GM18870 (cell line): Measurements from ENCODE around the gene AUTS2.
A peak's percentile ranks its signal among the peaks of the same experiment; 100 is the strongest.

Source experiments
- ATAC-seq: cut with Tn5 transposase; IDR thresholded peaks from one replicate; pipeline ENCODE4 v1.9.1; 2021; ENCODE audit warnings: moderate library complexity; ENCODE audit not compliant: unreplicated experiment

Gene AUTS2

GRCh38 chr7:69962186-69963065 is 364.2 kb downstream of the AUTS2 start:
- peak; percentile 53 for ATAC-seq

DNA sequence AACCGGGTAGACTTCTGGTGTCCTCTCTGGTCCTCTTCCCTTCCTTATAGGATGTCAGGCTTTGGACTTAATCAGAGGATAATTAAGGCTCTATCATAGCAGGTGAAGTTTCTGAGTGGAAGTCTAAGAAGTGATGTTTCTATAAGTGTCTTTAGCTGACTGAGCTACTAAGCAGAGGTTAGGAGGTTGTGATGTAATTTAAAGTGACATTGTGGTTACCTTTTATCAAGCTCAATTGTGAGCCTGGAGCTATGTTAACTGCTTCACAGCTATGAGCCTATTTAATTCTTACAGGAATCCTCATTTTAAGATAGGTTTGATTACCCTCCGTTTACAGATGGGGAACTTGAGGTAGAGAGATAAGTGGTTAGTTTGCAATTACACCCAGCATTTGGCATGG is 365.1 kb downstream of the AUTS2 start:
- no peak for ATAC-seq

DNA sequence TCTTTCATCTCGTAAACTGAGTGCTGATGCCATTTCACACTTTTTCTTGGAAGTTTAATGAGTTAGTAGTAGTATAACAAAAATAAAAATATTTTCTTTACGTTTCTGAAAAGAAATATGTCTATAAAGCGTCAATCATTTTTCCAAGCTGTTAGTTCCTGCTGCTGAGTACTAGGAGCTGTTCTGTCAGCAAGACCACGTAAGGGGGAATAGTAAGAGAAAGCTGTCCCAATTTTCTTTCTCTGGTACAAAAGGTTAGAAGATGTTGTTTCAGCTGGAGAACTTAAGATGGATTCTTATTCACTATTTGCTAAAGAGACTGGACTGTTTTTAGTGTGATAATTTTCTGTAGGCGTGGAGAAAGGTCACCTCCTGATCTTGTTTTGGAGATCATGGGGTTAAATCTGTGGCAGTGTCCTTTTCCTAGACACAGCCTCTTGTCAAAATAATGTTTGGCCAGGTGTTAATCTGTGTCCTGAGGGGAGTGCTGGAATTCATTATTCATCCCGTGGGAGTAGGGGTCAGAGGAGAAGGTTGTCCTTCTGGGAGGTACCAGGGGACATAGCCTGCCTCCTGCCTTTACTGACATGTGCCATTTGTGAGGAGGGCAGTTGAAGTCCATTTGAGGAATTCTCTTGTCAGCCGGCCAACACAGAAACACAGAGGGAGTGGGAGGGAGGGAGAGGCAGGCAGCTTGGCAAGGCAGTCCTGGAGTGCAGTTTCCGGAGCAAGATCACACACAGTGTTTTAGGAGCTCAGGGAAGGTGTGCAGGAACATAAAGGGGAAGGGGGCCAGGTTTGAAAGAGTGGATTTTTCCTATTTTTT is 368.7 kb downstream of the AUTS2 start:
- no peak for ATAC-seq

- no peak for ATAC-seq
These were observed 369.6 kb downstream of the AUTS2 start for GRCh38 chr7:69967689-69968450.

- ATAC-seq = no peak
These were observed 370.8 kb downstream of the AUTS2 start for GRCh38 chr7:69968969-69969556.

GRCh38 chr7:69981646-69982045 is 383.4 kb downstream of the AUTS2 start:
- no peak for ATAC-seq

DNA sequence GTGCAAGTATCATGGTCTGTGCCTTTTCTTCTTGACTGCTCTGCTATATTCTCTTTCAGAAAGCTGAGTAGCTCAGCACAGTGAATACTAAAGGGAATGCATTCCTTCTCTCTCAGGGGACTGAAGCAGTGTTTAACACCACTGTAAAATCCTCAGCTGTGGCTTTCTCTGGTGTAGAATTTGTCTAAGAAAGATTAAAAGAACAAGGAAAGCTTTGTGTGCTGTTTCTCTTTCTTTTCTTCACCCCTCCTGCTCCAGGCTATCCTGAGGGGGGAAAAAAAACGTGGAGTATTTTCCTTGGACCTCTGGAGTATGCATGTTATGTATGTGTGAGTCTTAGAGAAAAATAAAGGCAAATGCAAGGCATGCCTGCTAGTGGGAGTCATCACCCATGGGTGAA is 383.9 kb downstream of the AUTS2 start:
- ATAC-seq = no peak

DNA sequence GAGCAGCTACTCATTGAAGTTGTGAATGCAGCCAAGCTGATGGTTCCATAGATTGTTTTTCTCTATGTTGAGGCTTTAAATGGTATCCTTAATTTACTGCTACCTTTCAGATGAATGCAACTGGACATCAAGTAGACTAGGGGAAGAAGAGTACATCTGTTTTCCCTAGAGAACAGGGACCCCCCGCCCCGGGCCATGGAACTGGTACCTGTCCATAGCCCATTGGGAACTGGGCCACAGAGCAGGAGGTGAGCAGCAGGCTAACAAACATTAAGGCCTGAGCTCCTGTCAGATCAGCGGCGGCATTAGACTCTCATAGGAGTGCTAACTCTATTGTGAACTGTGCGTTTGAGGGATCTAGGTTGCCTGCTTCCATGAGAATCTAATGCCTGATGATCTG is 391.3 kb downstream of the AUTS2 start:
- no peak for ATAC-seq

GRCh38 chr7:69992938-69993337 is 394.7 kb downstream of the AUTS2 start:
- ATAC-seq = no peak

GRCh38 chr7:69994218-69994617 is 395.9 kb downstream of the AUTS2 start:
- ATAC-seq = no peak

- ATAC-seq = no peak
These were observed 396.7 kb downstream of the AUTS2 start for GRCh38 chr7:69994886-69995542.

DNA sequence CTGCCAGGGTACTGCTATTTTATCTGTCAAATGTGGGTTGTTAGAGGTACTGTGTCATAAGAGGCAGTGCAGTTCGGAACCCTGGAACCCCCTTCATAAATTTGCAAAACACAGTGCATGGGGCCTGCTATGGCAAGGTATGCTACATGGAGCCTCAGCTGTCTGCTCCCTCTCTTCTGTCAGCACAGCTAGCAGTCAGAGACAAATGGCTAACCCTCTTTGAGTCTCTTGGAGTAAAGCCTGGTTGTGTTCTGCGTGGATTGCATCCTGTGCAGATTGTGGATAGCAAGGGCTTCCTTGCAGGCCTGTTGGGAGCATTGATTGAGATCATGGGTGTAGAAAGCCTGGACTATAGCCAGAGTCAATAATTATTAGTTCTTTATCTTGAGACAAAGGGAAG is 397.8 kb downstream of the AUTS2 start:
- no peak for ATAC-seq

DNA sequence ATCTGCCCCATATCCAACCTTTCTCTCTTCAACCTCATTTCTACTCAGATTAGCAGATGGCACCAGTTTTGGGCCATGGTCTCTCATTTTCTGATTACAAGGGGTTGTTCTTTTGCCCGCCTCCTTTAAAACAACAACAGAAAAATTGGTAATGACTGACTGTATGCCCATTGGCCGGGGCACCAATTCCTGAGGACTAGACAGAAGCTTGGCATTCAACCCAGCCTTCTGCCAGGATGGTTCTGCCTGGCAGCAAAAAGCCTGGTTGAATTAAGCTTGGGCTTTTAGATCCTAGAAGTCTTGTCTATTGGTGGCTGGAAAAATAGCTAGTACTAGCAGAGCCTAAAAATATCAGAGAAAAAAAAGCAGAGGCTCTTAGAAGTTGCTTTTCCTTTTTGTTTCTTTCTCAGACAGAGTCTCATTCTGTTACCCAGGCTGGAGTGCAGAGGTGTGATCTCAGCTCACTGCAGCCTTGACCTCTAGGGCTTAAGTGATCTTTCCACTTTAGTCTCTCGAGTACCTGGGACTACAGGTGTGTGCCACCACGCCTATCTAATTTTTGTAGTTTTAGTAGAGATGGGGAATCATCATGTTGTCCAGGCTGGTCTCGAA is 402.6 kb downstream of the AUTS2 start:
- no peak for ATAC-seq

DNA sequence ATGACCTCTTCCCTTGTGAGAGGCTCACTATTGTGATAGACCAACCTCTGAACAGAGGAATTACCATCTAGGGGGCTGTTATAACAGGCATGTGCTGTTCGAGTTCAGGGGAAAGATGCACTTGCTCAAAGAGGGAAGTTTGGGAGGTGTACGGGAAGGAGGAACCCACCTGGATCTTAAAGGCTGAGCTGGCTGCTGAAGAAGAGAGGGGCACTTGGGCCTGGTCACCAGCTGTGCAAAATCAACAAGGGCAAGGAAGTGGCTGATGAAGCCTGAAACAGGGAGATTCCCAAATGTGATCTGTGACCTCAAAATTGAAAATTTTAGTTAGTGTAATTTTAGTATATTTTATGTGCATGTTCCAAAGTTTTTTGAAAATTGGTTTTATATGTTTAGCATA is 407.2 kb downstream of the AUTS2 start:
- ATAC-seq = no peak

GRCh38 chr7:70005891-70006260 is 407.6 kb downstream of the AUTS2 start:
- ATAC-seq = no peak

GRCh38 chr7:70006261-70006920 is 408.1 kb downstream of the AUTS2 start:
- no peak for ATAC-seq

DNA sequence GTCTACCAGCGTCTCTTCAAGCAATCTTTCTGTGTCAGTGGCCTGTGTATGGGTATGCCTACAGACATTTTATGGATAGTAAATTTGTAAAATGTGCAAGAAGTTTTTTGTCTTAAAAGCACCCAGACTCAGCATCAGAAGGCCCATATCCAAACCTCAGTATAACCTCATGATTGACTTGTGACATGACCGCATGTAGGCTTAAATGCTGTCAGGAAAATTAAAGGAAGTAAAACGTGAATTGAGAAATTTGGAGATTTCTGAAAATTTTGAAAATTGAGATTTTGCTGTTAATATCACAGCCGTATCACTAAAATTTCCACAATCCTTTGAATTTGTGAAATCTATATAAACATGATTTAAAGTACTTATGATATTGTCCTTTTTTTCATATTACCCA is 410.2 kb downstream of the AUTS2 start:
- no peak for ATAC-seq

GRCh38 chr7:70014472-70015177 is 416.4 kb downstream of the AUTS2 start:
- no peak for ATAC-seq

- no peak for ATAC-seq
These were observed 417.1 kb downstream of the AUTS2 start for GRCh38 chr7:70015353-70015752.
